Measurements from ENCODE around the gene FCRL3. TPM values are rescaled to one million over a fixed set of nuclear protein-coding genes. Genes with fewer than 3 reads are reported as not detected.

FCRL3 gene
- total RNA-seq, 1 experiment from 2014 or later: not detected

DNA sequence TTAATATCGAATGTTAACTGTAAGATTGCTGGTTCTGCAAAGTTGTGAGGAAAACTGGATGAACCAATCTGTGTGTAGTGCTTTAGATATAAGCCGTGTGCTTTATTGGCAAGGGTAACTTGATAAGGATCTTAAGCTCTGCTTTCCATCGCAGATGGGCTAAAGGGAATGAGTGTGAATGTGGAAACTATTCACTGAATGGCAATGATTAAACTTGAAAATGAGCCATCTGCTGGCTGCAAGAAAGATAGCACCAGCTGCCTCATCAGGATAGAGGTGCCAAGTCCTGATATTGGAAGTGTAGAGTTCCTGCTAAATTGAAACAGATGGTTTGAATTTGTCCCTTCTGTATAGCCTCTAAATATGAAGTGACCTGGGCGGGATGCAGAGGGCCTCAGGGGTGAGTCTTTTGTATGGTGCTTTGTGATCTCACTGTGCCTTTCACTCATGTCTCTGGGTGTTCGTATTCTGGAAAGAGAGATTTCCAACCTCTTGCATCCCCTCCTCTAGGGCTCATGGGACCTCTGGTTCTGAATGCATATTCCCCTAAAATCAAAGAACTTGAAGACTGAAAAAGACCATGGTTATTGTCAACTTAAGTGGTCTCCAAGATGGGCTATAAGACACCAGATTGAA, 9.2 kb downstream of the FCRL3 start:
- CTCF ChIA-PET: interaction anchor here (1.9 kb wide), 1 partner anchor 111 kb away, joined by 20 read pairs; no protein-coding TSS in a partner anchor
- no peak for TF ChIP-seq EZH2 (IDR thresholded peaks at IDR 0.05; ENCODE audit: borderline replicate concordance, low read depth, low read length, poor library complexity, severe bottlenecking)
- TF ChIP-seq, protein P1, sequence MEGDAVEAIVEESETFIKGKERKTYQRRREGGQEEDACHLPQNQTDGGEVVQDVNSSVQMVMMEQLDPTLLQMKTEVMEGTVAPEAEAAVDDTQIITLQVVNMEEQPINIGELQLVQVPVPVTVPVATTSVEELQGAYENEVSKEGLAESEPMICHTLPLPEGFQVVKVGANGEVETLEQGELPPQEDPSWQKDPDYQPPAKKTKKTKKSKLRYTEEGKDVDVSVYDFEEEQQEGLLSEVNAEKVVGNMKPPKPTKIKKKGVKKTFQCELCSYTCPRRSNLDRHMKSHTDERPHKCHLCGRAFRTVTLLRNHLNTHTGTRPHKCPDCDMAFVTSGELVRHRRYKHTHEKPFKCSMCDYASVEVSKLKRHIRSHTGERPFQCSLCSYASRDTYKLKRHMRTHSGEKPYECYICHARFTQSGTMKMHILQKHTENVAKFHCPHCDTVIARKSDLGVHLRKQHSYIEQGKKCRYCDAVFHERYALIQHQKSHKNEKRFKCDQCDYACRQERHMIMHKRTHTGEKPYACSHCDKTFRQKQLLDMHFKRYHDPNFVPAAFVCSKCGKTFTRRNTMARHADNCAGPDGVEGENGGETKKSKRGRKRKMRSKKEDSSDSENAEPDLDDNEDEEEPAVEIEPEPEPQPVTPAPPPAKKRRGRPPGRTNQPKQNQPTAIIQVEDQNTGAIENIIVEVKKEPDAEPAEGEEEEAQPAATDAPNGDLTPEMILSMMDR (conservative IDR thresholded peaks at IDR 0.05; ENCODE audit: low read depth, low read length): peak; percentile 80
- Histone ChIP-seq H3K36me3 (ENCODE audit: insufficient read depth, low read length, poor library complexity, severe bottlenecking) (no peaks in the 10 kb centered on the region), H3K4me3 (ENCODE audit: low read depth, low read length, poor library complexity, severe bottlenecking) (no peak overlapping the region), H3K27ac (ENCODE audit: low read depth, low read length, poor library complexity, severe bottlenecking) (no peak overlapping the region), H3K9me3 (ENCODE audit: low read depth, low read length, poor library complexity, severe bottlenecking) (no peaks in the 10 kb centered on the region), H3K27me3 (replicated peaks; ENCODE audit: insufficient read depth, low read depth, low read length, poor library complexity) (no peaks in the 10 kb centered on the region), H3K4me1 (ENCODE audit: insufficient read depth, low read length, poor library complexity, severe bottlenecking) (no peaks in the 10 kb centered on the region)
- POLR2A ChIA-PET (ENCODE audit: low non-redundant PET): no interaction called here
- intact Hi-C loops (cut with micrococcal nuclease; ENCODE audit: unreplicated experiment): loop anchor here (1.0 kb wide), 1 partner anchor 111 kb away; no protein-coding TSS in a partner anchor
- DNase-seq (ENCODE audit: low spot score): peak; percentile 69
- no TSS peak for BruUV-seq (replicated peaks)

DNA sequence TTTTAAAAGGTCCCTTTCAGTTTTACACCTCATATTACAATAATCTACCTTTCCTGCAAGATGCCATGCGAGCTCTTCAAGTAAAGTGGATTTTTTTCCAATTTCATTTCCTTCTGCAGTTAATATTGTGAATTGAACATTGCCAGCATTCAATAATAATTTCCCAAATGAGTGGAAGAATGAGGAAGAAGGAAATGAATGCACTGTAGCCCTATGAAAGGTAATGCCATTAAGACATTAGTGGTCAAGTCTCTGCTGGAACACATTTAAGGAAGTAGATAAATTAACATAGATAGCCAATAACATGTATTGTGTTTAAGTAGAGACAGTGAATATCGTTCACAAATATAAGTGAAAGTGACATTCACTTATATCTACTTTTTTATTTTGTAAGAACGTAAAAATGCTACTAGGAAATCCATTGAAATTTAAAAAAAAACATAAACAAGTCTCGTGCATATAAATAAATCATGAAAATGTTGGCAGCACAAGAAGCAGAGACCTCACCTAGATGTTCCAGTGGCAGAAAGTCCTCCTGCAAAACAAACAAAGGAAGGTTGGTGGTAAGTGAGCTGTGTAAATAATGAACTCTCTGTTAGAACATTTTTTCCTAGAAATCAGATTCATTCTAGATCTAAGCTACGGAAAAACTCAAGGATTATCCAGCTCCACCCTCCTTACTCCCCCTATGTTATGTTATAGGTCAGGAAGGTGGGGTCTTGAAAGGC, 17.7 kb downstream of the FCRL3 start:
- Histone ChIP-seq H3K27ac (ENCODE audit: low read depth, low read length, poor library complexity, severe bottlenecking) (no peak overlapping the region), H3K4me1 (ENCODE audit: insufficient read depth, low read length, poor library complexity, severe bottlenecking) (no peaks in the 10 kb centered on the region), H3K36me3 (ENCODE audit: insufficient read depth, low read length, poor library complexity, severe bottlenecking) (no peaks in the 10 kb centered on the region), H3K4me3 (ENCODE audit: low read depth, low read length, poor library complexity, severe bottlenecking) (no peak overlapping the region), H3K9me3 (ENCODE audit: low read depth, low read length, poor library complexity, severe bottlenecking) (no peaks in the 10 kb centered on the region), H3K27me3 (replicated peaks; ENCODE audit: insufficient read depth, low read depth, low read length, poor library complexity) (peaks cover 18% of the 10 kb centered on the region)
- intact Hi-C loops (cut with micrococcal nuclease; ENCODE audit: unreplicated experiment): no loop called here
- BruUV-seq (replicated peaks): no TSS peak
- CTCF ChIA-PET: no interaction called here
- DNase-seq (ENCODE audit: low spot score): no peak
- POLR2A ChIA-PET (ENCODE audit: low non-redundant PET): no interaction called here
- TF ChIP-seq, protein P1 (conservative IDR thresholded peaks at IDR 0.05; ENCODE audit: low read depth, low read length): no peak
- no peak for TF ChIP-seq EZH2 (IDR thresholded peaks at IDR 0.05; ENCODE audit: borderline replicate concordance, low read depth, low read length, poor library complexity, severe bottlenecking)

DNA sequence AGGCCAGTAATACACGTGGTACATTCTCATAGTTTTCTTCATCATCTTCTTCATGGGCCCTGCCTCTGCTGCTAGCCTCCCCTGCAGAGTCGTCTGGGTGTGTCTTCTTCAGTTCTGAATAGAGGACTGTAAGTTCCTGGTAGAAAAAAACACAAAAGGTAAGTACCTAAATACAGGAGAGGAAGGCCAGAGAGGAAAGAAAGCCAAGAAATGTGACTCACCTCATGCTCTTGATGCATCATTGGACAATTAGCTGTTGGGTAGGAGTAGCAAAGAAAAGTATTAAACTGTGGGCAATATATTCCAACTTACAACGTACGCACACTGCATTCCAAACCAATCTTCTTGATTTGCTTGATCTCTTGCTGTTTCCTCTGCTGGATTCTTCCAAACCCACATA, 21.8 kb downstream of the FCRL3 start:
- Histone ChIP-seq H3K27me3 (replicated peaks; ENCODE audit: insufficient read depth, low read depth, low read length, poor library complexity) (peaks cover 5% of the 10 kb centered on the region), H3K27ac (ENCODE audit: low read depth, low read length, poor library complexity, severe bottlenecking) (no peak overlapping the region), H3K4me3 (ENCODE audit: low read depth, low read length, poor library complexity, severe bottlenecking) (no peak overlapping the region), H3K9me3 (ENCODE audit: low read depth, low read length, poor library complexity, severe bottlenecking) (no peaks in the 10 kb centered on the region), H3K36me3 (ENCODE audit: insufficient read depth, low read length, poor library complexity, severe bottlenecking) (no peaks in the 10 kb centered on the region), H3K4me1 (ENCODE audit: insufficient read depth, low read length, poor library complexity, severe bottlenecking) (no peaks in the 10 kb centered on the region)
- TF ChIP-seq, protein P1 (conservative IDR thresholded peaks at IDR 0.05; ENCODE audit: low read depth, low read length): no peak
- no peak for TF ChIP-seq EZH2 (IDR thresholded peaks at IDR 0.05; ENCODE audit: borderline replicate concordance, low read depth, low read length, poor library complexity, severe bottlenecking)
- ChIA-PET POLR2A (ENCODE audit: low non-redundant PET) (no interaction called here), CTCF (no interaction called here)
- intact Hi-C loops (cut with micrococcal nuclease; ENCODE audit: unreplicated experiment): no loop called here
- no peak for DNase-seq (ENCODE audit: low spot score)
- BruUV-seq (replicated peaks): no TSS peak
